Stimulated activated CD4-positive, alpha-beta T cell treated with anti-CD3 and anti-CD28 coated beads, Interleukin-15, amount 100 ng/mL, for 1 hour (primary cell): ENCODE results near the gene DUSP6.

Source experiments
- DNase-seq, 2 donors: peaks; one replicate each; pipeline ENCODE4 v3.0.0-alpha.2; 2020; ENCODE audit warnings: low read depth in 1 of 2, low spot score in 1 of 2

The DUSP6 gene

DNA sequence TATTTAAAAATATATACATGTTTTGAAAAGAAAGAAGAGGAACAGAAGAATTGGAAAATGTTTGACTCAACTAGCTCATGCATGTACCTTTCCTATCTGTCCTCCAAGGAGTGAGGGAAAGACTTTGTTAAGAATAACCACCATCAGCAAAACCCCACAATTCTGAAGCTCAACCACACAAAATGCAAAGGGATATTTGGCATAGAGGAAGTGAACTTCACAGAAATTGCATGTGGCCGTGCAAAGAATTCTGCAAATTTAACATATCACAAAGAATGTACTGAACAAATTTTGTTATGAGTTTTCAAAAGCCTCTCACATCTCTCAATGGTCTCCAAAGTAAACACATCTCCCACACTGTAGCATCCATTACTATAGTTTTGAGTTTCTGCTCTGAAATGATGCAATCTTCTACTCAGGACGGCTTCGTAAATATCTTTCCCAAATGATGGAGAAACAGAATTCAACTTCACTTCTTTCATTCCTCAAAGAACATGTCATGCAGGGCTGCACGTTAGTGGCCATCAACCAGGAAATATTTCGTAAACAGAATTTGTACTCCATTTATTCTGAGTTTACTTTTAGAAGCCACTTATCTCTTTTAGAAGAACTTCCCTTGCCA, 17.6 kb downstream of the DUSP6 start:
- no peak for DNase-seq

DNA sequence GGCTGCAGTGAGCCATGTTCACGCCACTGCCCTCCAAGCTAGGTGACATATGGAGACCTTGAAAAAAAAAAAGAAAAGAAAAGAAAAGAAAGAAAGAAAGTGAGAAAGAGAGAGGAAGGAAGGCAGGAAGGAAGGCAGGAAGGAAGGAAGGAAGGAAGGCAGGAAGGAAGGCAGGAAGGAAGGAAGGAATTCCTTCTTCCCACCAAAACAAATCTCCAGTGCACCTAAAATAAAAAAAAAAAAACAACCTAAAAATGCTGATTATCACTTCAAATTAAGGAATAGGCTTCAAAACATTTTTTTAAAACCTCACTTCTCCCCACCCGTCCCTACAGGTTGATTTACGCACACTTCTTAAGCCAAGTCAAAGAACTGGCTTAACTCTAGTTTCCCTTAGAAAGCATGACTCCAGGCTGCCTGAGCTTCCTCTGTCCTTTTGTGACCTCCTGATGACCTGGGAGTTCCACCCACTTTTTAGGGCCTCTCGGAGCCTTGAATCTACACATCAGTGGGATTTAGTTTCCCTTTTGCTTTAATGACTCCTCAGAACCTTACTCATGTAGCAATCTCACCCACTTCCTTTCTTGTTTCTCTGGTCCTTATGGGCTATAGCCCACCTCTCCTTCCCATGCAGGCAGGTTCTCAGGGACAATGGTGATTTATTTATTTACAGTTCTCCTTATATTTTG, 18.6 kb downstream of the DUSP6 start:
- DNase-seq, result no peak

DNA sequence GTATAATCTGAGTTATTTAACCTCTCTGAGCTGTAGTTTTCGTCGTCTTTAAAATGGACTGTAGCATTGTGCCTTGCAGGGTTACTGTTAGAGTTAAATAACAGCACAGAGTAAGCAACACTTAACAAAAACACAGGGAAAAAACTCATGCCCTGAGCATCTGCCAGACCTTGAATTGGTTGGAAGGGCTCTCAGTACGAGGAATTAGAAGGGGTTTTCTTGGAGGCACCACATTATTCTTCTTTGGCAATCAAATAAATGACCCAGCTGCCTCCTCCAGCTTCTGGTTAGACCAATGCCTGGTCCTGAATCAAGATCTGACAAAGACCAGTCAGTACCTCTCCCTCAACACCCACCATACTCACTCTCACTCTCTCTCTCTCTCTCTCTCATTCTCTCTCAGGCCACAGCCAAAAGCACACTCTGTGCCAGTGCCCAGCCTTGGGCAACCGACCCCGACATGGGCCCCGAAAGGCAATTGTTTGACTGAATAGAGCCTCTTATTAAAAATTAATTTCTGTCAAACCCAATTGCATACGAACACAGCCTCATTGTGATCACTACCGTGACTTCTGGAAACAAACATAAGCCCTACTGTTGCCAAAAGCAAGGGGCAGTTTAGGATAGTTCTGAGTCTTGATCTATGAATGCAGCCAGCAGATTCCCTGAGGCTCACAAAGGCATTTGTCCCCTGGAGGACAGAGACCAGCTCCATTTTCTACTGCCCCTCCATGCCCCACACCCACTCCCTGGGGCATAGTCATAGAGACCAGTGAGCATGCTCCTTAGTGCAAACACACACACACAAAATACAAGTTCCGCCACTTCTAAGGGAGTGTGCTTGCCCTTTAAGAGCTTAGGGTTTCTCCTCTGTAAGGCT, 23.9 kb downstream of the DUSP6 start:
- DNase-seq, result no peak

DNA sequence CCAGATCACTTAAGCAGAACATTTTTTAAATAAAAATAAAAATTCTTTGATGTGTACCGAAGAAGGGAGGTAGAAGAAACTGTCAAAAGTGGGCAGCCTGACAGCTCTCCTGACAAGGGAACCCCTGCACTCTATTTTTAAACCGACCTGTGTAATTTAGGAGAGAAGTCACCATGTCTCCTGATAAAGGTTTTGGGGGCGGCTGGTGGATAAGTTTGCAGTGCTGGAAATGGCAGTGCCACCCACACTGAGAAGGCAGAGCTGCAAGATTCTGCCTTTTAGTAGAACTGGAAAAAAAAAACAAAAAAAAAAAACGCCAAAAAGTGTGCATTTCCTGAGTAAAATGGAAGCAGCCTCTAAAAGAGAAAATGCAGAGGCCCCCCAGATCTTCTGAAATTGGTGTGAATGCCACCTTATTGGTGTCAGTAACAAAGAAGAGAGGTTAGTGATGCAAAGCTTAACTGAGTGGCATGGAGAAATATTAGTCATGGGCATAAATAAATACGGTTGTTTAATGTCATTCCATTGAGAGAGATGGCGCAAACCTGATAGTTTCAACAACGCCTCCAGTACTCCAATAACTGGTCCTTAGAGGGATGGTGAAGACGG, 24.7 kb downstream of the DUSP6 start:
- no peak for DNase-seq

DNA sequence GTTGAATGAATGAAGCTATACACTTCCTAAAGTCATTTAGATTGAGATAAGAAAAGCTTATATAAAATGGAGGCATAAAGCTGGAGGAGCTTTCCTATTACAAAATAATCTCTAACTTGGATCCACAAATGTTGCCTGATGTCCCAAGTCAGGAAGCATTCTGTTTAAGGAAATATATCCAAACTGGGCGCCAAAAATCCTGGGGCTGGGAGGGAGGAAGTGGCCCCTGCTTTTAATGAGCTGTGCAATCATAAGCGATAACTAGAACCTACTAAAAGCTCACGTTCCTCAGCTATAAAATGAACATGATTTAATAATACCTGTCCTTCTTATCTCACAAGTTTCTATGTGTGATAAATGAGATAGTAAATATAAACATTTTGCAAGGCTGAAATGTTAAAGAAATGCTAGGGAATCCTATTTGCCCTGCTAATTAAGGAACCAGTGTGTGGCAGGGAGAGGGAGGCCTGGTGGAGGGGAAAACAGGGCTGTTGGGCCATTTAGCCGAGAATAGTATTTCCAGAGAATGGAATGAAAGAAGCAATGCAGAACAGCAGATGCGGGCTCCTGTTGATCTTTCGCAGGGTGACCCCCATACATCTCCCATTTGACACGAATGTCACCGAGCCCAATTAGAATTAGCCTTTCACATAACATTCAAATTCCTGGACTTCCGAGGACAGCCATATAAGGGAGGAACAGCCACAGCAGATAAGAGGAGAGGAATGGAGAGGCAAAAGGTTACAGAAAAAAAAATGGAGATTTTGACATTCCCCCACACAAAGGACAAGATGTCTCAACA, 25.9 kb downstream of the DUSP6 start:
- no peak for DNase-seq

DNA sequence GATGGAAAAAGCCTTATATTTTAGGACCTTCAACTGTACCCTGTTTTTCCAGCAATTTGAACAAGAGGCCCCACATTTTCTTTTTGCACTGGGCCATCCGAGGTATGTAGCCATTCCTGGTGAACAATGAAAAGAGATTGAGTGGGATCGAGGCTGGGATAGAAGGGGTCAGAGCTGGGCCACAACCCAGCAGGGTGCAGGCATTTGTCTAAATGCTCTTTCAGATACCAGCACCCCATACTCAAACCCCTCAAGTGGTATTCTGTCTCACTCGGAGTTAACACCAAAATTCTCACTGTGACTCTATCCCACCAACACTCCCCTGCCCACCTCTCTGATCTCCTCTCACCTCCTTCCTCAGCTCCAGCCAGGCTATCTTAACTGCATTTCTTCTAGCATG, 26.8 kb downstream of the DUSP6 start:
- no peak for DNase-seq

DNA sequence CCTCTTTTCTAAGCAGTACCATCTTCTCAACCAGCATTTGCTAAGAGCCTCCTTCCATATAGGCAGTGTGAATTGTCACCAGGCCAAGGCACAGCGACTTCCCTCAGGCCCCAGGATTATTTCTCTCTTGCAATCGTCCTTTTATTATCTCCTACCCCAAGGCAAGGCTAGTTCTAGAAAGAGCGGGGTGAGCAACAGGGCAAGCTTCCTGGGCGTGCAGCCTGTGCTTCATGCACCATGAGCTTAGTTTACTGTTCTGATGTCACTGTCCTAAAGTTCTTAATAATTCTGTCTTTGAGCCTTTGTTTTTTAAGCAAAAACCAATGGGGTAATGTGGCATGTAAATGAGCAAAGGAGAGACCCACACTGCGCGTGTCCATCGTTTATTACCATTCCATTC, 27.9 kb downstream of the DUSP6 start:
- no peak for DNase-seq

DNA sequence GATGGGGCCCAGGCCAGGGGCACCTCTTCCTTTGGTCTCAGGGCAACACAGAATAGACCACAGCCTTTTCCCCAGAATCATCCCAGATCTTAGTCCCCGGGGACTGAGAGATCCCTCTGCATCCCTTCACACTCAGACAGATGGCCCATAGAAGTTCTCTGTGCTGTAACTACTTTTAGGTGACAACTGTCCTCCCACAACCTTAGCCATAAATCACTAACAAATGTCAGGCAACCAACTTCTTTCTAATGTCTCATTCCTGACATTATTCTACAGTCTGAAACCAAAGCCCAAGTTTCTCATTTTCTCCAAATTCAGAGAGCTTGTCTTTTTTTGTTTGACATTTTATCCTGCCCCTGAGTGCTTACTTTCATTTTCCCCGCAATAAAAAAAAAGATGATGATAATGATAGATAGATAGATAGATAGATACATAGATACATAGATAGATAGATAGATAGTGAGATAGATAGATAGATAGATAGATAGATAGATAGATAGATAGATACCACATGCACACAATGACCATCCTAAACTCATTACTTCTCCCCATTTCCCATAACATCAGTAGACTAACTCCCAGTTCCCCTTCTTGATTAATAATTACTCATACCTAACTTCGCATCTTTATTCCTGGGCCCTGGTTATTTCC, 28.6 kb downstream of the DUSP6 start:
- no peak for DNase-seq

DNA sequence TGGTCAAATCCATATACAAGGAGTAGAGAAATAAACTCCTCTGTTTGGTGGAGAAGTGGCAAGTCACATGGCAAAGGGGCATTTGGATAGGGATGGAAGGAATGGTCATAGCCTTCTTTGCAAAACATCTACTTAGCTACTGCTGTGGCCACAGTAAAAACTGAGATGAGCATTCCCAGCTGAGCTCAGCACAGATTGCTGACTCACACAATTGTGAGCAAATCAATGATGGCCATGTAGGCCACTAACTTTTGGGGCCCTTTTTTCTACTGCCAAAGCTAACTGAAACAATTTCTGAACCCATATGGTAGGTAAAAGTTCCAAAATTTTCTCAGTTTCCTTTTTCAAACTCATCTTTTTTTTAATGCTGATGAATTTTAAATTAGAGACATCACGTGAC, 31.6 kb downstream of the DUSP6 start:
- DNase-seq, result no peak

DNA sequence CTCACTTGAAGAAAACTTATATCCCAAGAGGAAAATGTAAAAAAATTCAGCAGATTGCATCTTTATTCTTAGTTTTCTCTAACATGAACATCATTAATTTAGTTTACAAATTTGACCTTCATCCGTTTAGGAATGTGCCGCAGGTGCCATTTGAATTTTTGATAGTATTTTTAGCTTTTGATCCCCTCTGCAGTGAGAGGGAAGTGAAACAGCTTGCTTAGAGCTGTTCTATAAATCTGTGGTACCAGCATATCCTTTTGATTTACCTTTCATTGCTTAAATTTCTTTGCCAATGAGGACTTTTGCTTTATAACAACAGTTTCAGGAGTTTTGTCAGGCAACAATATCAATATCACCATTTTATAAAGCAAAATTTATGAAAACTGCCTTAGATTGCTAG, 32.7 kb downstream of the DUSP6 start:
- DNase-seq, result no peak

DNA sequence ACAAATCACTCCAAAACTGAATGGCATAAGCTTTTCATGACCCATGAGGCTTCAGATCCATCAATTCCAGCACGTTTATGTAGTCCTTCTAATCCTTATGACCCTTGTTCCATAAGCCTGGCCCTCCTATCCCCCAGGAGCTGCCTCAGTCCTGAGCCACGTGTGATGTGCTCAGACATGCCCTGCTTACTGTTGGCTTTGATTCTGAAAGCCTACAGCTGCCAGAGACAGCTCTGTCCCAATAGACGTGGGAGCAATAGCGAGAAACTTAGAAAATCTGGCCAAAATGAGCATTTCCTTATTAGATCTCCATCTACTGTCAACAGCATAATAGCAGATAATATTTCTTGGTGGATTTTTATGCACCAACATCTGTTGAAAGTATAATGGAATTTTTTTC, 33.2 kb downstream of the DUSP6 start:
- no peak for DNase-seq

DNA sequence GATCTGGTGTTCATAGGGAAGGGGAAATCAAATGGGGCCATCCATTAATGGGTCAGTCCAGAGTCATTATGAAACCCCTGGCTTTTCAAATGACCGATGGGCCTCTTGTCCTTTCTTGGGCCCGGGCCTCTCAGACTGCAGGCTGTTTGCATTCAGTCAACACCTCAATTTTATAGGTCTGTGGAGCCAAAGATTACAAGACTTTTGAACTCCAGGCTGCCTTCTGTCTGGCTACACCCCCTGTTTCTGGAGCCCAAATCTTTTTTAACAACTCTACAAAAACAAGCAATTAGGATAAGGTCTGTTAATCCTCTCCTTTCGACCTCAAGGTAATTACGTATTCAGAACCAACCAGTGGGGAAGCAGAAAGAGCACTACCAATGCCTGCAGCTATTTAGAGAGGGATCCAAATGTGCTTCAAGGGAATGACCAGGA, 35.6 kb downstream of the DUSP6 start:
- DNase-seq, result no peak

DNA sequence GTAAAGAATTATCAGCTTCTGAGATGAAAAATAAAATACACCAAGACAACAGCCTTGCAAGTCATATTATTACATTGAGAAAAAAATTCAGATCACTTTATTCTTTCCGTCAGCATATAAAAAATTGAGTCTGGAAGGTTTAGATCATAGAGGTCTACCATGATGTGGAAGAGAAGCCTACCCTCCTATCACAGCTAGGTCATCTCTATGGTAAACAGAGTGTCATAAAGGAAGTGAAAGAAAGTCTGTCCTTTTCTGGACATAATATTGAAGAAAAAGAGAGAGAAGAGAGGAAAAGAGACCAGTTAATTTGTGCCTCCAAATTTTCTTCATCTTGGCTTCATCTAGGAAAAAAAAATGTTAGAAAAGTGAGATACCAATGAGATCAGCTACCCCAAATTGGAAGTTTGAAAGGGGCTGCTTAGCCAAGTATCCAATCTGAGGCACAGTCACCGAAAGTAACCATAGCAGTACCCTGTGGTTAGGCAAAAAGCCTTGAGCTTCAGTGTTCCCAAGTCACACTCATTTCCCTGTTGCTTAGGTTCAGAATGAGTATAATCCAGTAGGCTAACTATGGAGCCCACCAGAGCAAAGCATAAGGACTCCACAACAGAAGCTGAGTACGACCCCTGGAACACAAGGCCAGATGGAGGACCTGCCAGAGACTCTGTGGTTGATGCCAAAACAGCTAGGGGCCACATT, 38.1 kb downstream of the DUSP6 start:
- no peak for DNase-seq

DNA sequence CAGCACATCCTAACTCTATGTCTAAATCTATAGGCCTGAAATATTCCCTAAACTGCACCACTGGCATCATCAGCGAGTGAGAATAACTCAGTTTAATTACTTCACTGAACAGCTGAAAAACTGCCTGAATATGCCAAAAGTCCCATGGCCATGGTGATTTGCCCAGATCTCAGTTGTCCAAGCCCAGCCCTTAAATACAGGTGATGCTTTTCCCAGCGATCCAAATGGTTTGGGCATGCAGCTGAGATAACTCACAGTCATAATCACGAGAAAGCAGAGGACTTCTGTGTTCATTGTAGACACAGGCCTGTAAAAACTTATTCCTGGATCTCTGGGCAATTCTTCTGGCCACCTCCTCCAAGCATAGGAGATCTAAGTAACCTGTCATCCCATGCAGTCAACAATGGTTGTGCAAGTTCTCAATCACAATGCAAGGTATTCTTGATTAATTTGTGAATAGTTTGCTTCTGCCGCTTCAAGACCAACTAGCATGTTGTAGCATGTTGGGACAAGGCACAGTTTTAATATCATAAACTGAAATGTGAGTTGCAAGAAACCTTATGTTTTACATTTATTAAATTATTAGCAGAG, 40.5 kb downstream of the DUSP6 start:
- no peak for DNase-seq

DNA sequence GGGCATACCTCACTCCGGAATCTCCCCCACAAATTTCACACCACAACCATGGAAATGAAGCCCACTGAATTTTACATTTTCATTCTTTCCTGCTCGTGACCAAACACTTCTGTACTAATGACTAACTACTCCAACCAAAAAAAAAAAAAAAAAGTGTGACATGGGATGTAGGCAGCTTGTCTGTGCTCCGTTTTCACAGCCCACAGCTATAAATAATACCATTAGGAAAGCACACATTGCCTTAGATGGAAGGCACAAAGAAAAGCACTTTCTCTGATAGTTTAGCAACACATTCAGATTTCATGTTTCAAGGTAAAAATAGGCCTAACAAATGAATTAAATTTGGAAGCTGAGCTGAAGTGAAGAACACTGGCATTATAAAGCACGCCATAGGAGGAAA, 42.5 kb downstream of the DUSP6 start:
- DNase-seq, result no peak

DNA sequence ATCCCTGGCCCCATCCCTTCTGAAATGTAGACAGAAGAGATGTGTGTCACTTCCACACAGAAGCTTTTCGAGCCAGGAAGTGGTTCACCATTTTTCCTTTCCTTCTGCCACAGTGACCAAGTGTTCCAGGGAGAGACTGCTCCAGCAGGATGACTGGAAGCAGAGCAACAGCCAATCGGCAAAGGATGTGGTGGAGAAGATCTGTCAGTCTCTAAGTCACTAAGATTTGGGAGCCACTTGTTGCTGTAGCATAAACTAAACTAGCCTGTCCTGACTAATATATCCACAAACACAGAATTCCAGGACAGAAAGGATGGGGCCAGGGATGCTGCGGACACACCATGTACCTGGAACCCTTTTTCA, 42.9 kb downstream of the DUSP6 start:
- DNase-seq, result no peak

DNA sequence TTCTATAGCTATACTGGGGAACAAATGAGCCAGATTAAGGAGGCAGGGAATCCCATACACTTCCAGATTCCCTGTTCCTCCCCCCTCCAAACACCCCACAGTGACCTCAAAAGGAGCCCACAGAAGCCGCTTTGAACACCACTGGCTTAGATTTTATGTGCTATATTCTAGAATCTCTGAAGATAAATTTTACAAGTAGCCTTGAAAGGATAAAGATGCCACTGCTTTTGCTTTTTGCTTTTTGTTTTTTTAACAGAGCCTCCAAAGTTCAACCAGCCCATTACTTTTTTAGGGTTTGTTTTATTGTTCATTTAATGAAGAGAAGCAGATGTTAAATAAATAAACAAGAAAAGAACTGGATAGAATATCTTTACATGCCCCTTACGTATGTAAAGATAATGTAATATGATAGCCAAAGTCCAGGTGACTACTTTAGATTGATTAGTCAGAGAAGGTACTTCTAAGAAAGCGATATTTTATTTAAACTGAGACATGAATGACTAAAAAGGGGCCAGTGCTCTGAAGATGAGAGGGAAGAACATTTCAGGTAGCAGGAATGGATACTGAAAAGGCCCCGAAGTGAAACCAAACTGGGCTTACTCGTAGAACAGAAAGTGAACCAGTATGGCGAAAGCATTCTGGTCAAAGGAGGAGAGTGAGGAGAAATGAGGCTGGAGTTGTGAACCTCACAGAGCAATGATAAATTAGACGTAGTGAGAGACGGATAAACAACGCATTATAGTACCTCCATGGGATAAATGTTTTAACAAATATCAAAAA, 44.6 kb downstream of the DUSP6 start:
- no peak for DNase-seq

DNA sequence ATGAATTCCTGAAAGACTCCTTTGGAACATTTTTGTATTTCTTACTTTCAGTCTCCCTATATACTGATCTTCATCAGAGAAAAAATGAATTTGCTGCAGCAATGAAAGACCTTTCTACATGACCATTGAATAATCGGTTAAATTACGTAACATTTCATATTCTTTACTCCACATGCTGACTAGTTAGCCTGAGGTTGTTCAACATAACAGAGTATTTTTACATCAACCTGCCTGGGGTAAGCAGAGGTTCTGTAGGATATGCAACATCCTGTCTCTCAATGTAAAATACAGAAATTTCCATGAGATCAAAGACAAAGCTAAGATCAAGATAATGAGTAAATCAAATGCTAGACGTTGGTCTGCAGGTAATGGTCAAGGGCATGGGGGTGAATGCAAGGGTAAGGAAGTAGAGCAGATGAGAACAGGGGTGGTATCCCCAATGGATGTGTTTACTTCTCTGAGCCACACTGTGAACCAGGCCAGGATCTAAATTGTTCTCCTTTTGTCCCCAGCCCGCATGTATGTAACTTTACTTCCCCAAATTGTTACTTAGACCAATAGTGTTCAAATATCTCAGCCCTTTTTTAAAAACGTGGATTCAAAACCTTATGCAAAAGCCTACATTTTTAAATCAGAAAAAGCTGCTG, 45.4 kb downstream of the DUSP6 start:
- DNase-seq, result no peak
